ENCODE data around the gene SMDT1.

- no peak for TF ChIP-seq CTCF (IDR thresholded peaks at IDR 0.05)
- no peak for TF ChIP-seq POLR2AphosphoS5 (IDR thresholded peaks at IDR 0.05; ENCODE audit: low read depth, low read length)
- TF ChIP-seq SIN3A (IDR thresholded peaks at IDR 0.05; ENCODE audit: borderline replicate concordance, insufficient read depth, low read depth, low read length) = no peak
- TF ChIP-seq, protein P1, sequence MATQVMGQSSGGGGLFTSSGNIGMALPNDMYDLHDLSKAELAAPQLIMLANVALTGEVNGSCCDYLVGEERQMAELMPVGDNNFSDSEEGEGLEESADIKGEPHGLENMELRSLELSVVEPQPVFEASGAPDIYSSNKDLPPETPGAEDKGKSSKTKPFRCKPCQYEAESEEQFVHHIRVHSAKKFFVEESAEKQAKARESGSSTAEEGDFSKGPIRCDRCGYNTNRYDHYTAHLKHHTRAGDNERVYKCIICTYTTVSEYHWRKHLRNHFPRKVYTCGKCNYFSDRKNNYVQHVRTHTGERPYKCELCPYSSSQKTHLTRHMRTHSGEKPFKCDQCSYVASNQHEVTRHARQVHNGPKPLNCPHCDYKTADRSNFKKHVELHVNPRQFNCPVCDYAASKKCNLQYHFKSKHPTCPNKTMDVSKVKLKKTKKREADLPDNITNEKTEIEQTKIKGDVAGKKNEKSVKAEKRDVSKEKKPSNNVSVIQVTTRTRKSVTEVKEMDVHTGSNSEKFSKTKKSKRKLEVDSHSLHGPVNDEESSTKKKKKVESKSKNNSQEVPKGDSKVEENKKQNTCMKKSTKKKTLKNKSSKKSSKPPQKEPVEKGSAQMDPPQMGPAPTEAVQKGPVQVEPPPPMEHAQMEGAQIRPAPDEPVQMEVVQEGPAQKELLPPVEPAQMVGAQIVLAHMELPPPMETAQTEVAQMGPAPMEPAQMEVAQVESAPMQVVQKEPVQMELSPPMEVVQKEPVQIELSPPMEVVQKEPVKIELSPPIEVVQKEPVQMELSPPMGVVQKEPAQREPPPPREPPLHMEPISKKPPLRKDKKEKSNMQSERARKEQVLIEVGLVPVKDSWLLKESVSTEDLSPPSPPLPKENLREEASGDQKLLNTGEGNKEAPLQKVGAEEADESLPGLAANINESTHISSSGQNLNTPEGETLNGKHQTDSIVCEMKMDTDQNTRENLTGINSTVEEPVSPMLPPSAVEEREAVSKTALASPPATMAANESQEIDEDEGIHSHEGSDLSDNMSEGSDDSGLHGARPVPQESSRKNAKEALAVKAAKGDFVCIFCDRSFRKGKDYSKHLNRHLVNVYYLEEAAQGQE (IDR thresholded peaks at IDR 0.05; ENCODE audit: insufficient read depth in 1 of 2, low read depth in 2 of 2, low read length in 1 of 2) = no peak
- no peak for TF ChIP-seq TCF7L2 (IDR thresholded peaks at IDR 0.05; ENCODE audit: low read depth, low read length)
Observed at GRCh38 chr22:42062506-42063170, 16.9 kb upstream of the SMDT1 start.
